GM12891 (cell line): ENCODE results near the gene GFRA1.

ENCODE experiments used
- DNase-seq: peaks from one replicate; pipeline ENCODE4 v3.0.0; 2011; ENCODE audit warnings: low spot score; ENCODE audit not compliant: insufficient read length
- FAIRE-seq: peaks from 2 replicates; lab custom pipeline; 2011; peaks lifted over from hg19 to GRCh38; lab: Jason Lieb, UNC
- PAX5 ChIP-seq: IDR thresholded peaks from 2 replicates; pipeline ENCODE4 v1.6.1; 2011; ENCODE audit warnings: low read length, moderate library complexity, mild to moderate bottlenecking; ENCODE audit not compliant: insufficient read depth, severe bottlenecking
- POLR2A ChIP-seq: IDR thresholded peaks from 2 replicates; pipeline ENCODE4 v1.6.1; 2011; ENCODE audit warnings: low read depth, low read length, control low read depth
- POLR2AphosphoS5 ChIP-seq: IDR thresholded peaks from 2 replicates; pipeline ENCODE4 v1.6.1; 2011; ENCODE audit warnings: low read depth, low read length, control low read depth
- POU2F2 ChIP-seq: IDR thresholded peaks from 2 replicates; pipeline ENCODE4 v1.6.1; 2011; ENCODE audit warnings: low read depth, mild to moderate bottlenecking, control low read depth, low read length, moderate library complexity
- SPI1 ChIP-seq: IDR thresholded peaks from 2 replicates; pipeline ENCODE4 v1.6.1; 2011; ENCODE audit warnings: low read depth, low read length, control low read depth
- TAF1 ChIP-seq: IDR thresholded peaks from 2 replicates; pipeline ENCODE4 v1.6.1; 2011; ENCODE audit warnings: low read depth, low read length, control low read depth

The GFRA1 gene

DNA sequence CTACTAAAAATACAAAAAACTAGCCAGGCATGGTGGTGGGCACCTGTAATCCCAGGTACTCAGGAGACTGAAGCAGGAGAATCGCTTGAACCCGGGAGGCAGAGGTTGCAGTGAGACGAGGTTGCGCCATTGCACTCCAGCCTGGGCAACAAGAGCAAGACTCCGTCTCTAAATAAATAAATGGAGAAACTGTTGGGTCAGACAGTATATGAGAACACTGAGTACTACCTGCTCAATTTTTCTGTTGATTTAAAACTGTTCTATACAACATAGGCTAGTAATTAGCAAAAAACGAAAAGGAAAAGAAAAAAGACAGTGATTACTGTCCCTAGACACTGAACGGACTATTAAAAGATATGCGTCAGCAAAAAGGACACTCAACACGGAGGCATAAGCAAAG, 26.7 kb downstream of the GFRA1 start:
- no peak for FAIRE-seq
- no peak for TF ChIP-seq POLR2AphosphoS5
- TF ChIP-seq POU2F2, result no peak
- TF ChIP-seq POLR2A, result no peak
- no peak for TF ChIP-seq SPI1
- TF ChIP-seq PAX5, result no peak
- no peak for TF ChIP-seq TAF1
- no peak for DNase-seq

DNA sequence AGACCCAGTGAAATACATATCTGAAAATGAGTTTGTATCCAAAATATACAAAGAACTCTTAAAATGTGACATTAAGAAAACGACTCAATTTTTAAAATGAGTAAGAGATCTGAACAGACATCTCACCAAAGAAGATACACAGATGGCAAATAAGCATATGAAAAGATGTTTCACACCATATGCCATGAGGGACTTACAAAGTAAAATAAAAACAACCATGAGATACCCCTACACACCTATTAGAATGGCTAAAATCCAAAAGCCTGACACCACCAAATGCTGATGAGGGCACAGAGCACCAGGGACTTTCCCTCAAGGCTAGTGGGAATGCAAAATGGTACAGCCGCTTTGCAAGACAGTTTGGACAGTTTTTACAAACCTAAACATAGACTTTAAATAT, 27.9 kb downstream of the GFRA1 start:
- TF ChIP-seq POLR2AphosphoS5 (no peak), PAX5 (no peak), POLR2A (no peak), POU2F2 (no peak), SPI1 (no peak), TAF1 (no peak)
- FAIRE-seq, result no peak
- no peak for DNase-seq

DNA sequence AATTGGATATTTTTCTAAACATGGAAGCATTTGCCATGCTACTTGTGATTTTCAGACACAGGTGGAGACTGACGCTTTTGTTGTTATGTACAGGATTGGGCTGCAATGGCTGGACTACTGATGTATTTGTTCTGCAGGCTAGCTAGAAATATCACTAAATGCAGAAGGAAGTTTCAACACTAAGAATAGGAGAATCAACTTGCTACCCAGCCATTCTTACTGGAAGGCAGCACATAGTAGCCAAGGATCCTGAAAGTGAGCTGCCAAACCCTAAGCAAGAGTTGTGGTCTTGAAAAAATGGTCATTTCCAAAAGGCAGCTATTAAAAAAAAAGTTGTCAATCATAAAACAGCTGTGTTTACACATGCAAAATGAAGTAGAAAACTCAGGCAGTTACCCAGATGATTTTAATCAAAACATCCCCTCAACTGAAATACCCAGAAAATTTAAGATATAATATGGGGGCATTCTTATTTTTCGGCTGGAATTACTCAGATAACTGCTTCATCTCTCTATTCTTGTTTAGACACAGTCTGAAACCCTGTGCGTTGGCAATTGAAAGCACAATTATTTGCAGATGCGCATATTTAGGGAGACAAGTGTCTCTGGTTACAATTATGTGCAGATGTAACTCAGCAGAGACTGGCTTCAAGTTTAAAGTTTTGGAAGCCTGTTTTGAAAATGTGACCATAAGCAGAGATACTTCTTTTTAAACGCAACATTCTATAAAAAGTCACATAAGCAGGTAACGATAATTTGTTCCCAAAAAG, 31.2 kb downstream of the GFRA1 start:
- no peak for DNase-seq
- FAIRE-seq, result no peak
- TF ChIP-seq POLR2A, result no peak
- TF ChIP-seq SPI1, result no peak
- no peak for TF ChIP-seq PAX5
- TF ChIP-seq TAF1, result no peak
- TF ChIP-seq POU2F2, result no peak
- no peak for TF ChIP-seq POLR2AphosphoS5

DNA sequence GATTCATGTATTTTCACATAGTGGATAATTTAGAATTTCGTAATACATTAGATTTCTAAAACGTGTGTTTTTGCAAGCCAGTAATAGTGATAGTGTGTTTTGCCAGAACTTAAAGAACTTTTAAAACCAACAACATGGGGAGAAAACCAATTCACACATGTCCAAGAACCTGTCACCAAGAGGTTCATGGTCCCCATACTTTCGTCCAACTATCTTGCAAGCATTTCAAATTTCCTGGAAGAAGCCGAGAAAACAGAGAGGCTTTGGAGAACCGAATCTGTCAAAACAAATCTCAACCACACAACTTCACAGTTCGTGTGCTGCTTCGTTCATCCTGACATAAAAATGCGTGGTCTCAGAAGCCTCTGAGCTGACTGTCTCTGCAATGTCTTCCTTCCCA, 31.9 kb downstream of the GFRA1 start:
- DNase-seq, result no peak
- TF ChIP-seq SPI1 (no peak), POLR2A (no peak), POLR2AphosphoS5 (no peak), POU2F2 (no peak), TAF1 (no peak), PAX5 (no peak)
- FAIRE-seq, result no peak

DNA sequence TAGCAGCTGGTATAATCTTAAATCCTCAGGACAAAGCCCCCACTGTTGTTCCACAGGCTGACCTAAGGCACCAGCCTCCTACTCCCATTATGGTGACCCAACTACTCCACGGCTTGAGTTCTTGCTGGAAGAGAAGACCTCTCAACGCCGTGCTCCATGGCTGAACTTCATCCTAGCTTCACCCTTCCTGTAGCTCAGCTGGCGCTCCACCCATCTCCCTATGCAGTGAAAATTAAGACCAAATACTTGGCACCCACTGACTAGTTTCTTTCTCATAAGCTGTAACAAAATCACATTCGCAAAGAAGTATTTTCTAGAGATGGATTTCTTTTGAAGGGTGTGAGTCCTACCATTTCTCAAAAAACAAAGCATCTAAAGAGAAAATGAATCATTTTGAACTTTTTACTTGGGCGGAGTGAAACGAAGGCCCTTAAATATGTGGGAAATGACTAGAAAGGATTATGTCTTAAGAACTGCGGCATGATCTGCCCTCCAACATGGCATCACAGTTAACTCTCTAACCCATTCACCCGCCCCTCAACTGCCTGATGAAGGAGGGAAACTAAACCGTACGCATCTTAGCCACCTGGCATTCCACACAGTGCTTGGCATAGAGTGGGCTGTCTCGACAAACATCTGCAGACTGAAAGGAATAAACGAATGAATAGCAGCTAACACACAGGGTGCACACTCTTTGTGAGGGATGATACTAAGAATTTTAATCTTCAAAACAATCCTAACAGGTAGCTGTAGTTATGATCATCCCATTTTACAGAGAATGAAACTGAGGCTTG, 32.7 kb downstream of the GFRA1 start:
- FAIRE-seq, result no peak
- no peak for TF ChIP-seq PAX5
- no peak for TF ChIP-seq POLR2A
- no peak for TF ChIP-seq POLR2AphosphoS5
- no peak for TF ChIP-seq POU2F2
- TF ChIP-seq TAF1, result no peak
- no peak for TF ChIP-seq SPI1
- no peak for DNase-seq

DNA sequence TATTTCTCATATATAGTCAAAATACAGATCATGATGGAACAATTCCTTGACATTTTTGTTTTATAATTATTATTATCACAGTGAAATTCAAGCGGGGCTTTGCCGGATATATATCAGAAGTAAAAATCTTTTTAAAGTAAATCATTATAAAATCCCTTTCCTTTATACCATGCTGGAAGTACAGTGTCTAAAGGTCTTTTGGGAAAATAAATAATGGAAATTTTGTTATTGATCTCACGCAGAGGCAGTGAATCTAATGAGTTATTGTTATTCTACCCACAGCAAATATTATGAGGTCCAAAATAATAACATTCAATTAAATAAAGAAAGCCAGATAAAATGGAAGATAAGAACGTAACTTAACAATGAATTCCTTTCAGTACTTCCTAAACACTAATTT, 33.8 kb downstream of the GFRA1 start:
- no peak for TF ChIP-seq POLR2A
- no peak for TF ChIP-seq TAF1
- no peak for TF ChIP-seq POLR2AphosphoS5
- no peak for TF ChIP-seq SPI1
- no peak for TF ChIP-seq PAX5
- no peak for TF ChIP-seq POU2F2
- FAIRE-seq, result no peak
- no peak for DNase-seq

DNA sequence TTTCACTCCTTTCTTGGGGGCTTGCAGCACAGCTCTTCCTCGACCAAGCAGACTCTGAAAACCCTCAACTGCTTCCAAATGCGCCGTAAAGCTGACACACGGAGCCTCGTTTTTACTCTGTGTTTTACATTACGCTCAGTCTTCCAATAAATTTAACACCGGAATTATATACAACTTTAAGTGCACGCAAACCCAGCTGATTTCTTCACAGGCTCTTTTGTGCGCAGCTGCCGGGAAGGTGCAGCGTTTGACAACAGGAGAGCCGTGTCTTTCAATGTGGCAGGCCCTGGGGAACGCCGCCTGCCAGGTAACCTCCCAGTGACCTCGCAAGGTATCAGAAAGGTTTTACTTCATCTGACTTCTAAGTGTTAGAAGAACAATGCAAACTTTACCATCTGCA, 35.0 kb downstream of the GFRA1 start:
- no peak for DNase-seq
- TF ChIP-seq SPI1 (no peak), POLR2AphosphoS5 (no peak), POU2F2 (no peak), POLR2A (no peak), PAX5 (no peak), TAF1 (no peak)
- no peak for FAIRE-seq

DNA sequence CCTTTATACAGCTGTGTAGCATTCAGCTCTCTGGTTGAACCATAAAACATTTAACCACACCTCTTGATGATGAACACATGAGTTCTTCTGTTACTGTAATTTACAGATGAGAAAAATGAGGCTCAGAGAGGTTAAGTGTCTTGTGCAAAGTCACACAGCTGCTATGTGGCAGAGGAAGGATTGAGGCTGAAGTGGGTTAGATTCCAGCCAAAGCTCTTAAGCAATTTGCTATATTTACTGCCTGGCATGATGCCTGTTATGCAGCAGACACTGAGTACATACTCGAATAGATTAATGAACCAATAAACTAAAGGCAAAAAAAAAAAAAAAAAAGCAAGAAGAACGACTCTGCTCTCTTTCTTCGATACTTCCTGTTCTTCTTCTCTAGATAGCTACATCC, 35.7 kb downstream of the GFRA1 start:
- TF ChIP-seq PAX5, result no peak
- TF ChIP-seq TAF1, result no peak
- TF ChIP-seq POLR2AphosphoS5, result no peak
- TF ChIP-seq POU2F2, result no peak
- no peak for TF ChIP-seq POLR2A
- no peak for TF ChIP-seq SPI1
- FAIRE-seq (no peak), DNase-seq (no peak)

DNA sequence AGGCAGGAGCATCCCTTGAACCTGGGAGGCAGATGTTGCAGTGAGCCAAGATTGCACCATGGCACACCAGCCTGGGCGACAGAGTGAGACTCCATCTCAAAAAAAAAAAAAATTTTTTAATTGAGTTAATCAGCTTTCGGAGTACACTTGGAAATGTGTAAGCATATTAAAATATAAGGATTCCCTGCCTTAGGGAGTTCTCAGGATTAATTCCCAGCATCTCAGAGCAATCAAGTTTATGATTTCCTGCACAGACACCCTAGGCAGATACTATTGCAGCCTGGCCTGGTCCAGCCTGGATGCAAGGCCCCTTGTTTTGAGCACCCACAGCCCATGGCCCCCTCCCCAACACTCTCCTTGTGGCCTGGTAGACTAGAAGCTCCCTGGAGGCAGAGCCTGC, 39.8 kb downstream of the GFRA1 start:
- no peak for TF ChIP-seq POLR2AphosphoS5
- no peak for TF ChIP-seq POLR2A
- TF ChIP-seq SPI1, result no peak
- TF ChIP-seq TAF1, result no peak
- TF ChIP-seq PAX5, result no peak
- no peak for TF ChIP-seq POU2F2
- FAIRE-seq, result no peak
- no peak for DNase-seq

DNA sequence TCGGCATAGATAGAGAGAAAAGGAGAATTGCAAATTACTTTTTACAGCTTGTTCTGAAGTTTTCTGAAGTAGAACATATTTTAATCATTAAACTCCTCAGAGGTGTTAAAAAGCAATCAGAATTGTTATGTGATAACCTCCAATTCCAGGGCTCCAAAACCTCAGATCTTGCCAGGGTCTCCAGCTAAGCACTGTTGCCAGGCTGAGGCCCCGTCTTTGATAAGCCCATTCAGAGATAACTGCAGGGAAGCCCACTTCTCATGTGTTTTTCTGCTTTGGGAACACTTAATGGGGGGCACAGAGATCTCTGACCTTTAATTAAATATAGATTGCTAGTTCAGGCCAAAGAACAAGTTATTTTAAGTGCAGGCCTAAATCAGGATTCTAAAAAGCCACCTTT, 40.4 kb downstream of the GFRA1 start:
- FAIRE-seq, result no peak
- DNase-seq, result no peak
- no peak for TF ChIP-seq TAF1
- no peak for TF ChIP-seq PAX5
- no peak for TF ChIP-seq POLR2AphosphoS5
- no peak for TF ChIP-seq POLR2A
- no peak for TF ChIP-seq POU2F2
- no peak for TF ChIP-seq SPI1
